B cell (primary cell): ENCODE results near the gene PGLYRP1.

Experiments used
- EZH2 ChIP-seq: IDR thresholded peaks from 2 replicates; pipeline ENCODE4 v1.6.1; 2012; ENCODE audit warnings: borderline replicate concordance, low read depth, mild to moderate bottlenecking, moderate library complexity, low read length; ENCODE audit not compliant: insufficient read depth, poor library complexity, severe bottlenecking
- TF ChIP-seq, protein P1 (sequence below): fragments of 200-600 bp; IDR thresholded peaks from one replicate; pipeline ENCODE4 v1.8.0; 2022; ENCODE audit warnings: antibody characterized with exemption, mild to moderate bottlenecking

DNA sequence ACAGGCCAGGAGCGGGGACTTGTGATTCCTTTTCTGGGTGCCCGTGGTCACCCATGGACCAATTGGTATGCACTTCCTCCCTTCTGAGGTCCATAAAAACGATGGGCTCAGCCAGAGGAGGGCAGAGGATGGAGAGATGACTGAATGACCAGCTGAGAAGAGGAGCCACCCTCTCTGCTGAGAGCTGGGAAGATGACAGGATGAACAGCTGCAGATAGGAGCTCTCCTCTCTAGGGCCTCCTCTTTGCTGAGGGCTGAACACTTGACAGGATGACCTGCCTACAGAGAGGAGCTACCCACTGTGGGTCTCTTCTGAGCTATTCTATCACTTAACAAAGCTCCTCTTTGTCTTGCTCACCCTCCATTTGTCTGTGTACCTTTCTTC is 13.9 kb upstream of the PGLYRP1 start:
- TF ChIP-seq, protein P1, sequence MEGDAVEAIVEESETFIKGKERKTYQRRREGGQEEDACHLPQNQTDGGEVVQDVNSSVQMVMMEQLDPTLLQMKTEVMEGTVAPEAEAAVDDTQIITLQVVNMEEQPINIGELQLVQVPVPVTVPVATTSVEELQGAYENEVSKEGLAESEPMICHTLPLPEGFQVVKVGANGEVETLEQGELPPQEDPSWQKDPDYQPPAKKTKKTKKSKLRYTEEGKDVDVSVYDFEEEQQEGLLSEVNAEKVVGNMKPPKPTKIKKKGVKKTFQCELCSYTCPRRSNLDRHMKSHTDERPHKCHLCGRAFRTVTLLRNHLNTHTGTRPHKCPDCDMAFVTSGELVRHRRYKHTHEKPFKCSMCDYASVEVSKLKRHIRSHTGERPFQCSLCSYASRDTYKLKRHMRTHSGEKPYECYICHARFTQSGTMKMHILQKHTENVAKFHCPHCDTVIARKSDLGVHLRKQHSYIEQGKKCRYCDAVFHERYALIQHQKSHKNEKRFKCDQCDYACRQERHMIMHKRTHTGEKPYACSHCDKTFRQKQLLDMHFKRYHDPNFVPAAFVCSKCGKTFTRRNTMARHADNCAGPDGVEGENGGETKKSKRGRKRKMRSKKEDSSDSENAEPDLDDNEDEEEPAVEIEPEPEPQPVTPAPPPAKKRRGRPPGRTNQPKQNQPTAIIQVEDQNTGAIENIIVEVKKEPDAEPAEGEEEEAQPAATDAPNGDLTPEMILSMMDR = no peak
- no peak for TF ChIP-seq EZH2
